ENCODE results near the gene SMG7. TPM values are rescaled to one million over a fixed set of nuclear protein-coding genes. Genes with fewer than 3 reads are reported as not detected.

SMG7 gene
- total RNA-seq, 1 donor from 2014 or later, result 71.8 TPM

- H3K36me3 Mint-ChIP-seq (ENCODE audit: insufficient read depth), result no peaks in the 10 kb centered on the region
- peaks cover 6% of the 10 kb centered on the region for H3K27me3 Mint-ChIP-seq
- TF ChIP-seq, protein P1, sequence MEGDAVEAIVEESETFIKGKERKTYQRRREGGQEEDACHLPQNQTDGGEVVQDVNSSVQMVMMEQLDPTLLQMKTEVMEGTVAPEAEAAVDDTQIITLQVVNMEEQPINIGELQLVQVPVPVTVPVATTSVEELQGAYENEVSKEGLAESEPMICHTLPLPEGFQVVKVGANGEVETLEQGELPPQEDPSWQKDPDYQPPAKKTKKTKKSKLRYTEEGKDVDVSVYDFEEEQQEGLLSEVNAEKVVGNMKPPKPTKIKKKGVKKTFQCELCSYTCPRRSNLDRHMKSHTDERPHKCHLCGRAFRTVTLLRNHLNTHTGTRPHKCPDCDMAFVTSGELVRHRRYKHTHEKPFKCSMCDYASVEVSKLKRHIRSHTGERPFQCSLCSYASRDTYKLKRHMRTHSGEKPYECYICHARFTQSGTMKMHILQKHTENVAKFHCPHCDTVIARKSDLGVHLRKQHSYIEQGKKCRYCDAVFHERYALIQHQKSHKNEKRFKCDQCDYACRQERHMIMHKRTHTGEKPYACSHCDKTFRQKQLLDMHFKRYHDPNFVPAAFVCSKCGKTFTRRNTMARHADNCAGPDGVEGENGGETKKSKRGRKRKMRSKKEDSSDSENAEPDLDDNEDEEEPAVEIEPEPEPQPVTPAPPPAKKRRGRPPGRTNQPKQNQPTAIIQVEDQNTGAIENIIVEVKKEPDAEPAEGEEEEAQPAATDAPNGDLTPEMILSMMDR (IDR thresholded peaks at IDR 0.05; ENCODE audit: unreplicated experiment), result no peak
- H3K9me3 Mint-ChIP-seq (ENCODE audit: low read depth), result no peaks in the 10 kb centered on the region
- no peak overlapping the region for H3K4me3 Mint-ChIP-seq (ENCODE audit: low read depth)
- H3K4me1 Mint-ChIP-seq (ENCODE audit: low read depth), result no peaks in the 10 kb centered on the region
- no peak for DNase-seq (ENCODE audit: low spot score, unreplicated experiment)
- no peak overlapping the region for H3K27ac Mint-ChIP-seq
These were observed 128.3 kb downstream of the SMG7 start for GRCh38 chr1:183600634-183601033.

DNA sequence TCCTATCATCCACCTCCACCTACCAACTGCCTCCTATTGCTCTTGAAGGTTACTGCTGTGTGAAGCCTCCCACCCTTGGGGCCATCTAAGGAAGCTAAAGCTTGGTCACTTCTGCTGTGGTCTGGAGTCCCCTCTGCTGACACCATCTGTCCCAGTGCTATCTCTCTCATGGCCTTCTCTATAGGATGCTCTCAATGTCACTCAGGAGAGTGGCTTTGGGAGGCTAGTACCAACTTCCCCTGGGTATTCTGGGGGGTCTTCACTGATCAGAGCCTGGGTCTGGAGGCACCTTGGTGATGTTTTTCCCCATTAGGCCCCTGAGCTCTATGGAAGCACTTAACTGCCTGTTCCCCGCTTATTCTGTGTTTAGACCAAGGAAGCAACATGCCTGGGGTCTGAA lies 130.2 kb downstream of the SMG7 start:
- Mint-ChIP-seq H3K4me3 (ENCODE audit: low read depth) (no peak overlapping the region), H3K36me3 (ENCODE audit: insufficient read depth) (no peaks in the 10 kb centered on the region), H3K27ac (no peak overlapping the region), H3K4me1 (ENCODE audit: low read depth) (no peaks in the 10 kb centered on the region), H3K27me3 (peaks cover 6% of the 10 kb centered on the region), H3K9me3 (ENCODE audit: low read depth) (no peaks in the 10 kb centered on the region)
- TF ChIP-seq, protein P1 (IDR thresholded peaks at IDR 0.05; ENCODE audit: unreplicated experiment), result no peak
- DNase-seq (ENCODE audit: low spot score, unreplicated experiment), result no peak

Other genes starting within 250 kb of the SMG7 start
- gene NMNAT2, start 54.1 kb upstream of the SMG7 start, total RNA-seq, result 3.1 and 3.3 TPM in 2 replicates
- gene NCF2, start 118.0 kb downstream of the SMG7 start, total RNA-seq, result 0.67 and 1.7 TPM in 2 replicates
- gene ARPC5, start 163.3 kb downstream of the SMG7 start, total RNA-seq, result 68.0 and 69.3 TPM in 2 replicates
- not detected in 2 replicates for gene APOBEC4, start 180.8 kb downstream of the SMG7 start, total RNA-seq

Data from progenitor cell of endocrine pancreas (in vitro differentiated cells).